T-helper 22 cell (primary cell): ENCODE results near the gene ATP12A.

Source experiments
- DNase-seq: peaks from one replicate; pipeline ENCODE4 v3.0.0-alpha.2; 2020; ENCODE audit warnings: low read depth

The ATP12A gene

GRCh38 chr13:24734950-24735349 lies 54.7 kb downstream of the ATP12A start:
- DNase-seq: no peak

- no peak for DNase-seq
Measured at GRCh38 chr13:24737042-24737441, 56.8 kb downstream of the ATP12A start.

GRCh38 chr13:24738366-24738847 lies 58.2 kb downstream of the ATP12A start:
- DNase-seq: no peak

- DNase-seq: no peak
Measured at GRCh38 chr13:24740014-24740890, 60.0 kb downstream of the ATP12A start.

- DNase-seq: no peak
Measured at GRCh38 chr13:24741016-24741662, 60.9 kb downstream of the ATP12A start.

- no peak for DNase-seq
Measured at GRCh38 chr13:24741791-24742190, 61.6 kb downstream of the ATP12A start.

- no peak for DNase-seq
Measured at GRCh38 chr13:24742294-24742693, 62.1 kb downstream of the ATP12A start.

GRCh38 chr13:24742977-24743376 lies 62.8 kb downstream of the ATP12A start:
- no peak for DNase-seq

GRCh38 chr13:24744247-24744646 lies 64.0 kb downstream of the ATP12A start:
- no peak for DNase-seq

- no peak for DNase-seq
Measured at GRCh38 chr13:24745516-24745860, 65.3 kb downstream of the ATP12A start.

GRCh38 chr13:24745861-24746617 lies 65.8 kb downstream of the ATP12A start:
- no peak for DNase-seq

- DNase-seq: no peak
Measured at GRCh38 chr13:24746618-24747247, 66.5 kb downstream of the ATP12A start.

GRCh38 chr13:24747248-24748060 lies 67.2 kb downstream of the ATP12A start:
- no peak for DNase-seq

GRCh38 chr13:24748061-24748400 lies 67.8 kb downstream of the ATP12A start:
- no peak for DNase-seq

- no peak for DNase-seq
Measured at GRCh38 chr13:24759197-24759596, 79.0 kb downstream of the ATP12A start.
